HCT116 (cell line): ENCODE data around the gene HDAC1.

Source experiments
- CTCF ChIP-seq, 3 experiments: fragments of 200-600 bp in 1 of 3; sonication (generic) in 1 of 3; IDR thresholded peaks in 2 of 3; conservative IDR thresholded peaks in 1 of 3; 2 replicates each; pipeline ENCODE4 v1.5.1; 2012 to 2017; ENCODE audit warnings: low read depth in 2 of 3, low read length in 2 of 3, antibody characterized with exemption in 1 of 3, borderline replicate concordance in 1 of 3, control low read depth in 1 of 3, mild to moderate bottlenecking in 1 of 3, mixed read lengths in 1 of 3, mixed run types in 1 of 3, moderate library complexity in 1 of 3; ENCODE audit not compliant: insufficient read depth in 1 of 3
- EZH2 ChIP-seq: fragments of 200-600 bp; sonication (generic); IDR thresholded peaks from 2 replicates; pipeline ENCODE4 v1.6.1; 2017; ENCODE audit warnings: antibody characterized with exemption, mixed run types
- RAD21 ChIP-seq: IDR thresholded peaks from 2 replicates; pipeline ENCODE4 v1.6.1; 2012; ENCODE audit warnings: low read depth, mild to moderate bottlenecking
- YY1 ChIP-seq: IDR thresholded peaks from 2 replicates; pipeline ENCODE4 v1.6.1; 2011; ENCODE audit warnings: low read length, low read depth, moderate library complexity, mild to moderate bottlenecking; ENCODE audit not compliant: insufficient replicate concordance; ENCODE audit errors: extremely low read depth

- no peak for TF ChIP-seq EZH2
- TF ChIP-seq CTCF (IDR thresholded peaks at IDR 0.05 in 2 of 3, conservative IDR thresholded peaks at IDR 0.05 in 1 of 3; ENCODE audit: borderline replicate concordance in 1 of 3, insufficient read depth in 1 of 3, low read depth in 2 of 3, low read length in 2 of 3): no peak
- no peak for TF ChIP-seq RAD21
- TF ChIP-seq YY1: no peak
Measured at GRCh38 chr1:32365445-32365844, 73.6 kb downstream of the HDAC1 start.
